ENCODE results near the gene CACNA1S.

CACNA1S gene

GRCh38 chr1:201112173-201112731 lies at the start of gene CACNA1S:
CACNA1S (minus strand) TSS chr1:201112426; CDS start chr1:201112339, 87 bp downstream.
- no peak for DNase-seq

DNA sequence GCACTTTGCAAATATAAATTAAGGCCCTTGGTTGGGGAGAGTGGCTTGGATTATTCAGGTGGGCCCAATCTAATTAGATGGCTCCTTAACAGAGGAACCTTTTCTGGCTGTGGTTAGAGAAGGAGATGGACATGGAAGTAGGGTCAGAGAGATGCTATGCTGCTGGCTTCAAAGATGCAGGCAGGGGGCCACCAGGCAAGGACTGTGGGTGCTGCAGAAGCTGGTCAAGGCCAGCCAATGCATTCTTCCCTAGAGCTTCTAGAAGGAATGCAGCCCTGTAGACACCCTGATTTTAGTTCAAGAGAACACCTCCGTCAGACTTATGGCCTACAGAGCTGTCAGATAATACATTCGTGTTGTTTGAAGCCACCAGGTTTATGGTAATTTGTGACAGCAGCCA lies 45.7 kb upstream of the CACNA1S start:
- no peak for DNase-seq

- no peak for DNase-seq
Observed at GRCh38 chr1:201156819-201157218, 44.6 kb upstream of the CACNA1S start.

DNA sequence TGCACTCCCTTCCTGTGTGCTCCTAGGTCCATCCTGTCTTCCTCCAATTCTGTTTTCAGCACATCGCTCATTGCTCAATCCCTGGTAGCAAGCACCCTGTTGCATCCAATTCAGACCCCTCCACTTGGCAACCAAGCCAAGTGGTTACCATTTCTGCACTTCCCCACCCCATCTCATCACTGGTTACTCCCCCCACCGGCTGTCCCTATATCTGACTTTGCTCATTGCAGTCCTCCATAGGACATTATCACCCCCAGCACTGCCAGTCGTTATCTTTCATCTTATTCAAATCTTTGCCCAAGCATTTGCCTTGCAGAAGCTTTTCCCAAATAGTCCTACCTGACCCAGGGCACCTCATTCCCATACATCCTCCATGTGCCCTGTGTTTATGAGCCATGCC lies 44.1 kb upstream of the CACNA1S start:
- no peak for DNase-seq

DNA sequence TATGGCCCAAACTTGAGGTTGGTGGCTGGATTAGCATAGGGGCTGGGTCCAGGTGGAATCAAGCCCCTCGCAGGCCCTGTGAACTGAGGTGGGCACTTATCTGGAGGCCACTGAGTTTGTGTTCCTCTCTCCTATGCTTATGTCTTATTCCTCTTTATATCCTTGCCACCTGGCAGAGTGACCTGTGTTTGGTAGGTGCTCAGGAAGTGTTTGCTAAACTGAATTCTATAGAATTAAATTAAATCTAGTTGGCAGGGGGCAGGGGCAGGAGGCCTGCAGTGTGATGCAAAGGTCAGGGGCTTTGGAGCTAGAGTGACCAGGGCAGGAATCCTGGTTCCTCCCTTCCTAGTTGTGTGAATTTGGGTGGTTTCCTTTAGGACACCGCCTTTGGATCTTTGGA lies 43.1 kb upstream of the CACNA1S start:
- no peak for DNase-seq

GRCh38 chr1:201154389-201155165 lies 42.4 kb upstream of the CACNA1S start, which contains the start of gene TMEM9:
TMEM9 (minus strand) TSS chr1:201154474; CDS start chr1:201153923, 551 bp downstream.
- peak; percentile 95 for DNase-seq

GRCh38 chr1:201153474-201154388 lies 41.5 kb upstream of the CACNA1S start:
- peak; percentile 68 for DNase-seq

- peak; percentile 9 for DNase-seq
Observed at GRCh38 chr1:201149400-201149799, 37.2 kb upstream of the CACNA1S start.

- DNase-seq: no peak
Observed at GRCh38 chr1:201147396-201148015, 35.3 kb upstream of the CACNA1S start.

- DNase-seq: no peak
Observed at GRCh38 chr1:201146626-201147390, 34.6 kb upstream of the CACNA1S start.

GRCh38 chr1:201145816-201146215 lies 33.6 kb upstream of the CACNA1S start:
- no peak for DNase-seq

- DNase-seq: no peak
Observed at GRCh38 chr1:201145132-201145531, 32.9 kb upstream of the CACNA1S start.

DNA sequence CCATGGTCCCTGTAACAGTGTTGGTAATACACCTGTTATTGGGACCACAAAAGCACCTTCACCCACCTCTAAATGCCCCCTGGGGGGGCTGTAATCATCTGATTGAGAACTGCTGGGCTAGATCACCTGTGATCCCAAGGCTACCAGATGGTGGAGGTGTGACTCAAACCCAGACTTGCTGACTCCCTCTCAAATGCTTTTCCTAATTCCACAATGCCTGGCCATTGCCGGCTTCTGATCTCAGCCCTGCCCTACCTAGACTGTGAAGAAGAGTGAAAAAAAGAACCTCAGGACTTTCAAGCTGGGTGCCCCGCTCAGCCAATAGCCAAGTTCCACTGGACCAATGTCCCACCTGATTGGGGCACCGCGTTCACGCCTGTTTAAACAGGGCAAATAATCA lies 32.5 kb upstream of the CACNA1S start:
- DNase-seq: no peak

DNA sequence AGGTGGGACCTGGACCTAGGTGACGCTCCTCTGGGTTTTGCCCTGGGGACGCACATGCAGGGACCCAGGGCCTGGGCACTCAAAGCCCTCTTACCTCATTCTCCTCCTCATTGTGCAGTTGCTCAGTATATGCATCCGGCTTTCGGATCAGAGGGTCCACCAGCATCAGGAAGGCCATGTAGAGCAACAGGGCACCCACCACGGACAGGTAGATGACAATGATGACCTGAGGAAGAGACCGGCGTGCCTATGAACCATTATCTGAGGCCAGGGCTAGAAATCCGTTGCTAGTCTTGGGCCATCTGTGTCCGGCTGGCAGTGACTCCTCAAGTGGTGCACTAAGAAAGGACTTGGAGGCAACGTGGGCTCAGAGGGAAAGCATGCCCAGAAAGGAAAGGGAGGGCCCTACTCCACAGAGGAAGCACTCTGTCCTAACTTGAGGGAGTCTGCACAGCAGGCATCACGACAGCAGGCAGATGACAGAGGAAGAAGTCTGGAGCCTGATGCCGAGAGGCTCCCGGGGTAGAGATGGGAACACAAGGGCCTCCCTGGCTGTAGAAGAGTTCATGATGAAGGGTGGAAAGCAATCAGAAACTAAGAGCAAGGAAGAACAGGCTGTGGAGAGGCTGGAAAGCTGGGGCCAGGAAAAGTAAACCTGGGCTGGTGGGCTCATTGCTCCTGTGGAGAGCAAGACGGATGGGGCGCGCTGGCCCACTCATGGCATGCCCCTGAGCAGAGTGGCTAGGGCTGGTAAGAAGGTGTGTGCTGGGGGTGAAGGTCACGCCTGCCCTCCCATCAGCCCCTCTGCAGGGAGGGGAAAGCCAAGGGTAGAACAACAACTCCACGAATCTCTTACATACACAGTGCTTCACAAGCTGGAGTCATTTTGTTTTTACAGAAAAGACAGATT lies 31.8 kb upstream of the CACNA1S start:
- DNase-seq: no peak

- DNase-seq: no peak
Observed at GRCh38 chr1:201142849-201143725, 30.9 kb upstream of the CACNA1S start.

GRCh38 chr1:201142011-201142848 lies 30.0 kb upstream of the CACNA1S start:
- no peak for DNase-seq

DNA sequence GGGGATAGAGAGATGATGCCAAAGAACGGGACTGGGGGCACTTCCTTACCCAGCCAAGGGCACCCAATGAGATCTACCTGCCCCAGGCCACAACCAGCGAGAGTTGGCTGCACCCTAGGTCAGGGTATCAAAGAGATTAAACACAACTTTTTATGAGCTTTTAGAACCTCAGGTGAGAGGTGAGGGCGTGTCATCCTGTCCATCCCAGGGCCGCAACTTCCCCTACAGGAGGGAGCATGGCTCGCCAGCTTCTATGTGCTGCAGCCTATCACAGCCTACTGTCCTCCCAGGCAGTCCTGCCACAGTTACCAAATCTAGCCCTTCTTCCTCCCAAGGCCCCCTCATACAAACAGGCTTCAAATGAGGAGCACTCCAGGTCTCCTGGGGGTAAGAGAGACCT lies 29.2 kb upstream of the CACNA1S start:
- DNase-seq: no peak

GRCh38 chr1:201140941-201141260 lies 28.7 kb upstream of the CACNA1S start:
- DNase-seq: no peak

GRCh38 chr1:201140235-201140940 lies 28.2 kb upstream of the CACNA1S start:
- DNase-seq: no peak

All from NCI-H774 (cell line).